GM04503 (cell line): ENCODE measurements around the gene DIAPH1.

Source experiments
- DNase-seq: peaks from one replicate; pipeline ENCODE4 v3.0.0-alpha.2; 2012; ENCODE audit warnings: low read depth

The DIAPH1 gene

GRCh38 chr5:141484310-141484640, 134.5 kb downstream of the DIAPH1 start:
- DNase-seq, result no peak

GRCh38 chr5:141483902-141484301, 134.9 kb downstream of the DIAPH1 start:
- no peak for DNase-seq

GRCh38 chr5:141479776-141480175, 139.0 kb downstream of the DIAPH1 start:
- DNase-seq, result no peak

- DNase-seq, result no peak
Measured at GRCh38 chr5:141478321-141478945, 140.4 kb downstream of the DIAPH1 start.

GRCh38 chr5:141477815-141478214, 141.0 kb downstream of the DIAPH1 start:
- DNase-seq, result no peak

GRCh38 chr5:141477044-141477575, 141.7 kb downstream of the DIAPH1 start:
- no peak for DNase-seq

GRCh38 chr5:141476132-141476911, 142.5 kb downstream of the DIAPH1 start:
- peak; percentile 50 for DNase-seq

GRCh38 chr5:141475625-141476131, 143.1 kb downstream of the DIAPH1 start, which contains the start of gene PCDHGC3:
Gene PCDHGC3 (plus strand): TSS chr5:141475966. CDS start chr5:141476117, 151 bp downstream.
- DNase-seq, result peak; percentile 79

GRCh38 chr5:141465351-141465750, 153.4 kb downstream of the DIAPH1 start:
- peak; percentile 41 for DNase-seq
